OCI-LY7 (cell line): Measurements from ENCODE around the gene MMP3.

Source experiments
- EZH2phosphoT487 ChIP-seq: fragments of 200-600 bp; sonication (generic); IDR thresholded peaks from 2 replicates; pipeline ENCODE4 v1.6.1; 2018; ENCODE audit warnings: low read depth, borderline replicate concordance, mild to moderate bottlenecking, mixed run types, antibody characterized with exemption, low read length, moderate library complexity, mixed read lengths
- TF ChIP-seq, protein P1 (sequence below): fragments of 200-600 bp; sonication (generic); conservative IDR thresholded peaks from 2 replicates; pipeline ENCODE4 v1.5.1; 2014; ENCODE audit warnings: mild to moderate bottlenecking, antibody characterized with exemption, low read length, moderate library complexity, mixed read lengths

DNA sequence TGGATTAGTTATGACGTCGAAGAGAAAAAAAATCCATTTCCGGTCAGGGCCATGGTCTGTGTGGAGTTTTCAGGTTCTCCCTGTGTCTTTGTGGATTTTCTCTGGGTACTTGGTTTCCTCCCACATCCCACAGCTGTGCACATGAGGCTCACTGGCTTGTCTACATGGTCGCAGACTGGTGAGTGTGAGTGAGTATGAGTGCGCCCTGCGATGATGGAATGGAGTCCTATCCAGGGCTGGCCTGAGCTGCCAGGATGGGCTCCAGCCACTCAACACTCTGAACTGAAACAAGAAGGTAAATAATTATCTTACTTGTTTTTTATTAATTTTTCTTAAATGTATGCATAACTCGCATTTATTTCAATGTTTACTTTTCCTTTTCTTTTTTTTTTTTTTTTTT, 10.8 kb downstream of the MMP3 start:
- TF ChIP-seq, protein P1, sequence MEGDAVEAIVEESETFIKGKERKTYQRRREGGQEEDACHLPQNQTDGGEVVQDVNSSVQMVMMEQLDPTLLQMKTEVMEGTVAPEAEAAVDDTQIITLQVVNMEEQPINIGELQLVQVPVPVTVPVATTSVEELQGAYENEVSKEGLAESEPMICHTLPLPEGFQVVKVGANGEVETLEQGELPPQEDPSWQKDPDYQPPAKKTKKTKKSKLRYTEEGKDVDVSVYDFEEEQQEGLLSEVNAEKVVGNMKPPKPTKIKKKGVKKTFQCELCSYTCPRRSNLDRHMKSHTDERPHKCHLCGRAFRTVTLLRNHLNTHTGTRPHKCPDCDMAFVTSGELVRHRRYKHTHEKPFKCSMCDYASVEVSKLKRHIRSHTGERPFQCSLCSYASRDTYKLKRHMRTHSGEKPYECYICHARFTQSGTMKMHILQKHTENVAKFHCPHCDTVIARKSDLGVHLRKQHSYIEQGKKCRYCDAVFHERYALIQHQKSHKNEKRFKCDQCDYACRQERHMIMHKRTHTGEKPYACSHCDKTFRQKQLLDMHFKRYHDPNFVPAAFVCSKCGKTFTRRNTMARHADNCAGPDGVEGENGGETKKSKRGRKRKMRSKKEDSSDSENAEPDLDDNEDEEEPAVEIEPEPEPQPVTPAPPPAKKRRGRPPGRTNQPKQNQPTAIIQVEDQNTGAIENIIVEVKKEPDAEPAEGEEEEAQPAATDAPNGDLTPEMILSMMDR, result no peak
- TF ChIP-seq EZH2phosphoT487, result no peak
